GM21529 (cell line): ENCODE results near the gene DUSP1.

Source experiments
- ATAC-seq: cut with Tn5 transposase; IDR thresholded peaks from one replicate; pipeline ENCODE4 v1.9.1; 2021; ENCODE audit not compliant: unreplicated experiment

Gene DUSP1

GRCh38 chr5:172727551-172727950 lies 43.4 kb downstream of the DUSP1 start:
- no peak for ATAC-seq

GRCh38 chr5:172726966-172727365 lies 44.0 kb downstream of the DUSP1 start:
- no peak for ATAC-seq

- no peak for ATAC-seq
These were observed 45.2 kb downstream of the DUSP1 start for GRCh38 chr5:172725785-172726184.

GRCh38 chr5:172725273-172725672 lies 45.7 kb downstream of the DUSP1 start:
- no peak for ATAC-seq

- no peak for ATAC-seq
These were observed 46.5 kb downstream of the DUSP1 start for GRCh38 chr5:172724242-172725183.

- ATAC-seq, result no peak
These were observed 47.5 kb downstream of the DUSP1 start for GRCh38 chr5:172723508-172723907.

GRCh38 chr5:172722327-172722815 lies 48.6 kb downstream of the DUSP1 start:
- no peak for ATAC-seq

GRCh38 chr5:172721455-172722326 lies 49.3 kb downstream of the DUSP1 start:
- ATAC-seq, result no peak

GRCh38 chr5:172720655-172721054 lies 50.3 kb downstream of the DUSP1 start:
- no peak for ATAC-seq

GRCh38 chr5:172719211-172719610 lies 51.8 kb downstream of the DUSP1 start:
- no peak for ATAC-seq

- no peak for ATAC-seq
These were observed 52.4 kb downstream of the DUSP1 start for GRCh38 chr5:172718527-172719114.
